ENCODE measurements around the gene BCAP31.
"Not testable (repeated sequence)": the region's sequence is repeated elsewhere in the genome, so short reads cannot be mapped to it uniquely, and the experiment has no call there.

GRCh38 chrX:153743468-153744209 lies 19.5 kb upstream of the BCAP31 start:
- TF ChIP-seq EZH2 (IDR thresholded peaks at IDR 0.05; ENCODE audit: low read length, missing control alignments), result not testable (repeated sequence)
- TF ChIP-seq CTCF (conservative IDR thresholded peaks at IDR 0.05 in 1 of 2, IDR thresholded peaks at IDR 0.05 in 1 of 2; ENCODE audit: low read depth in 1 of 2, low read length in 2 of 2), result peak in 1 of 2 donors; percentile 1
